Peyer's patch (tissue), 4 donors: ENCODE measurements around the gene AFMID. TPM values are rescaled to one million over a fixed set of nuclear protein-coding genes. Genes with fewer than 3 reads are reported as not detected.
"Not testable (repeated sequence)": the region's sequence is repeated elsewhere in the genome, so short reads cannot be mapped to it uniquely, and the experiment has no call there.

Experiments used
- DNase-seq, 3 donors: peaks; one replicate each; pipeline ENCODE4 v3.0.0-alpha.2; 2017 to 2019
- H3K27ac ChIP-seq, 4 donors: fragments of 200-600 bp; sonication (generic); one replicate each; pipeline ENCODE4 v1.5.1; 2016 to 2019
- H3K27me3 ChIP-seq, 2 donors: fragments of 200-600 bp; sonication (generic); one replicate each; pipeline ENCODE4 v1.5.1; 2019
- H3K36me3 ChIP-seq, 3 donors: fragments of 200-600 bp; sonication (generic); one replicate each; pipeline ENCODE4 v1.5.1; 2016 to 2019
- H3K4me1 ChIP-seq, 4 donors: fragments of 200-600 bp; sonication (generic); one replicate each; pipeline ENCODE4 v1.5.1; 2016 to 2019
- H3K4me3 ChIP-seq, 4 donors: fragments of 200-600 bp; sonication (generic); 1 replicate in 3 of 4; 2 replicates in 1 of 4; pipeline ENCODE4 v1.5.1; 2016 to 2019; ENCODE audit warnings: mild to moderate bottlenecking in 1 of 4
- H3K9me3 ChIP-seq, 4 donors: fragments of 200-600 bp; sonication (generic); one replicate each; pipeline ENCODE4 v1.5.1; 2016 to 2019; ENCODE audit warnings: mild to moderate bottlenecking in 1 of 4
- POLR2A ChIP-seq, 2 donors: fragments of 450-650 bp; IDR thresholded peaks; one replicate each; pipeline ENCODE4 v1.5.1; 2017; ENCODE audit warnings: antibody characterized with exemption in 2 of 2, mild to moderate bottlenecking in 2 of 2, moderate library complexity in 2 of 2
- total RNA-seq, 4 donors: library from RNA; depleted of rRNA; stranded (reverse); fragments of >200 nt; gene quantifications; one replicate each; pipeline ENCODE4 v1.1.0, GENCODE V29; 2016
- TF ChIP-seq, protein P1 (sequence below), 6 experiments: fragments of 450-650 bp in 4 of 6; fragments of 200-600 bp in 2 of 6; sonication (generic) in 1 of 6; IDR thresholded peaks; one replicate each; pipeline ENCODE4 v1.5.1; 2017 to 2019; ENCODE audit warnings: antibody characterized with exemption in 6 of 6, mild to moderate bottlenecking in 3 of 6, moderate library complexity in 1 of 6

Gene AFMID, protein sequence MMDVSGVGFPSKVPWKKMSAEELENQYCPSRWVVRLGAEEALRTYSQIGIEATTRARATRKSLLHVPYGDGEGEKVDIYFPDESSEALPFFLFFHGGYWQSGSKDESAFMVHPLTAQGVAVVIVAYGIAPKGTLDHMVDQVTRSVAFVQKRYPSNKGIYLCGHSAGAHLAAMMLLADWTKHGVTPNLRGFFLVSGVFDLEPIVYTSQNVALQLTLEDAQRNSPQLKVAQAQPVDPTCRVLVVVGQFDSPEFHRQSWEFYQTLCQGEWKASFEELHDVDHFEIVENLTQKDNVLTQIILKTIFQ
- total RNA-seq: 10 to 100 TPM; 28.2 to 98.2 (median 51.7) TPM

DNA sequence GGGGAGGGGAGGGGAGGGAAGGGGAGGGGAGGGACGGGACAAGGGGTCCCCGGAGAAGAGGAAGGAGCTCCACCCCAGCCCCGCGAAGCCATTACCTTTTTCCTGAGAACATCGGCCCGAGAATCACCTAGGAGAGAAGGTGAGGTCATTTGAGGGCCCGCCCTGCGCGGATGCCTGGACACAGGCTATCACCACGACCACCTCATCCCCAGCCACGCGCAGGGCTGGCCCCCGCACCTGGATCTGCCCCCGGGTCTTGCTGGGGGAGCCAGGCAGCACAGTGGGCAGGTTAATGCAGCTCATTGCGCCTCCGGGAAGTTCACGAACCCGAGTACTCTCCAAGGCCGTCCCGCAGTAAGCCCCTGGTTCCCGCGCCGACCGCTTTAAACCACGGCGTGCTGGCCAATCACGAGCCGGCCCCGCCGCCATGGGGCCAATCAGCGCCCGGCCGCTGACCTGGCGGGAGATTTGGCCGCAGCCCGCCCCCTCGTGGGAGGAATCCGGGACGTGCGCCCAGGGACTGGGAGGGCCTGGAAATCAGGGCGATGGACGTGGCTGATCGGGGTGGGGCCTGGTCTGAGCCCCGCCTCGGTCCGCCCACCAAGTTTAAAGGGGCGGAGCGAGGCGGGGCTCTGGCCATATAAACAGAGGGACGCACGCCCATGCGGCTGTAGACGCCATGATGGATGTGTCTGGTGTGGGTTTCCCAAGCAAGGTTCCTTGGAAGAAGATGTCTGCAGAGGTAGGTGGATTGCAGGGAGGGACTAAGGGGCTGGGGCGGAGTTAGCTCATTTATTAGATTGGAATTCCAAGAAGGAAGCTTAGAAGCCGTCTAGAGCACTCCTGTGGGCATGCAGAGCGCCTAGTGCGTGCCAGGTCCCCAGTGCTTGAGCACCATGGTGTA is at the start of gene AFMID, which contains the start of gene TK1:
Gene AFMID, plus strand, starts transcription at position 671 of the 904 bp plus-strand sequence. Its CDS starts 9 bp downstream, at position 680.
Gene TK1, minus strand, starts transcription at position 361 of the 904 bp plus-strand sequence. Its CDS starts 58 bp downstream, at position 303.
- Histone ChIP-seq H3K4me1 (peaks cover 0 to 40% (median 5%) of the 10 kb centered on the region in 4 donors), H3K36me3 (peaks cover 0 to 8% (median 0%) of the 10 kb centered on the region in 3 donors), H3K27ac (peak within 1 kb of the TSS; percentile 60 to 85 (median 78)), H3K27me3 (no peaks in the 10 kb centered on the region), H3K9me3 (no peaks in the 10 kb centered on the region), H3K4me3 (peak within 1 kb of the TSS; percentile 39 to 62 (median 49))
- TF ChIP-seq POLR2A (IDR thresholded peaks at IDR 0.05): peak; percentile 58 to 86
- TF ChIP-seq, protein P1, sequence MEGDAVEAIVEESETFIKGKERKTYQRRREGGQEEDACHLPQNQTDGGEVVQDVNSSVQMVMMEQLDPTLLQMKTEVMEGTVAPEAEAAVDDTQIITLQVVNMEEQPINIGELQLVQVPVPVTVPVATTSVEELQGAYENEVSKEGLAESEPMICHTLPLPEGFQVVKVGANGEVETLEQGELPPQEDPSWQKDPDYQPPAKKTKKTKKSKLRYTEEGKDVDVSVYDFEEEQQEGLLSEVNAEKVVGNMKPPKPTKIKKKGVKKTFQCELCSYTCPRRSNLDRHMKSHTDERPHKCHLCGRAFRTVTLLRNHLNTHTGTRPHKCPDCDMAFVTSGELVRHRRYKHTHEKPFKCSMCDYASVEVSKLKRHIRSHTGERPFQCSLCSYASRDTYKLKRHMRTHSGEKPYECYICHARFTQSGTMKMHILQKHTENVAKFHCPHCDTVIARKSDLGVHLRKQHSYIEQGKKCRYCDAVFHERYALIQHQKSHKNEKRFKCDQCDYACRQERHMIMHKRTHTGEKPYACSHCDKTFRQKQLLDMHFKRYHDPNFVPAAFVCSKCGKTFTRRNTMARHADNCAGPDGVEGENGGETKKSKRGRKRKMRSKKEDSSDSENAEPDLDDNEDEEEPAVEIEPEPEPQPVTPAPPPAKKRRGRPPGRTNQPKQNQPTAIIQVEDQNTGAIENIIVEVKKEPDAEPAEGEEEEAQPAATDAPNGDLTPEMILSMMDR (IDR thresholded peaks at IDR 0.05): peak; percentile 67 to 98 (median 89)
- peak; percentile 91 to 99 (median 97) for DNase-seq

DNA sequence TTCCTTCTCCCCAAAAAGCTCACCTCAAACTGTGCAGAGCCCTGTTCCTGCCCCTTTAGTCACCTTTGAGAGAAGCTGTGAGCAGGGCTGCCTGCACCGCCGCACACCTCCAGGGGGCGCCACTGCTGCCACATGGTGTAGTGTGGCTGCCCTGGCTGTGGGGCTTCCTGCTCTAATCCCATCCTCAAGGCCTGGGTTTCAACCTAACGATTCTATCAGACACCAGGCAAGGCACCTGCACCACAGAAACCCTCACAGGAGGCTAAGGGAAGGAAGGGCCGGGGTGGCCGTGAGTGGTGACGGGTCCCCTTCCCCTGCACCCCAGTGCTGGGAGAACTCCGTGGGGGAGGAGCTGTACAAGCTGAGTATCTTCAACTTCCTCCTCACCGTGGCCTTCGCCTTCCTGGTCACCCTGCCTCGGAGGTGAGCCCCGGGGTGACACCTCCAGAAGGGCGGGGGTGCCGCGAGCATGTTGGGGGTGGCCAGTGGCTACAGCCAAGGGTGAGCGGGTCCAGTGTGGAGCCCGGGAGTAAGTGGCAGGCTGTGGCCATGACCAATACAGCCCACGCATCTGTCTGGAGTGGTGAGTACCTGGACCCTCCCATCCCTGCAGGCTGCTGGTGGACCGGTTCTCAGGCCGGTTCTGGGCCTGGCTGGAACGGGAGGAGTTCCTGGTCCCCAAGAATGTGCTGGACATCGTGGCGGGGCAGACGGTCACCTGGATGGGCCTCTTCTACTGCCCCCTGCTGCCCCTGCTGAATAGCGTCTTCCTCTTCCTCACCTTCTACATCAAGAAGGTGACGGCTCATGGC is 49.6 kb upstream of the AFMID start:
- DNase-seq: peak in 2 of 3 donors; percentile 59 to 72
- Histone ChIP-seq H3K36me3 (no peaks in the 10 kb centered on the region), H3K4me1 (peaks cover 0 to 47% (median 37%) of the 10 kb centered on the region in 4 donors), H3K27me3 (no peaks in the 10 kb centered on the region), H3K4me3 (peak overlapping the region in 1 of 4 donors; percentile 20), H3K27ac (peak overlapping the region in 2 of 4 donors; percentile 6 to 75), H3K9me3 (no peaks in the 10 kb centered on the region)
- TF ChIP-seq, protein P1 (IDR thresholded peaks at IDR 0.05): peak in 5 of 6 experiments; percentile 23 to 49 (median 33)
- TF ChIP-seq POLR2A (IDR thresholded peaks at IDR 0.05): no peak

DNA sequence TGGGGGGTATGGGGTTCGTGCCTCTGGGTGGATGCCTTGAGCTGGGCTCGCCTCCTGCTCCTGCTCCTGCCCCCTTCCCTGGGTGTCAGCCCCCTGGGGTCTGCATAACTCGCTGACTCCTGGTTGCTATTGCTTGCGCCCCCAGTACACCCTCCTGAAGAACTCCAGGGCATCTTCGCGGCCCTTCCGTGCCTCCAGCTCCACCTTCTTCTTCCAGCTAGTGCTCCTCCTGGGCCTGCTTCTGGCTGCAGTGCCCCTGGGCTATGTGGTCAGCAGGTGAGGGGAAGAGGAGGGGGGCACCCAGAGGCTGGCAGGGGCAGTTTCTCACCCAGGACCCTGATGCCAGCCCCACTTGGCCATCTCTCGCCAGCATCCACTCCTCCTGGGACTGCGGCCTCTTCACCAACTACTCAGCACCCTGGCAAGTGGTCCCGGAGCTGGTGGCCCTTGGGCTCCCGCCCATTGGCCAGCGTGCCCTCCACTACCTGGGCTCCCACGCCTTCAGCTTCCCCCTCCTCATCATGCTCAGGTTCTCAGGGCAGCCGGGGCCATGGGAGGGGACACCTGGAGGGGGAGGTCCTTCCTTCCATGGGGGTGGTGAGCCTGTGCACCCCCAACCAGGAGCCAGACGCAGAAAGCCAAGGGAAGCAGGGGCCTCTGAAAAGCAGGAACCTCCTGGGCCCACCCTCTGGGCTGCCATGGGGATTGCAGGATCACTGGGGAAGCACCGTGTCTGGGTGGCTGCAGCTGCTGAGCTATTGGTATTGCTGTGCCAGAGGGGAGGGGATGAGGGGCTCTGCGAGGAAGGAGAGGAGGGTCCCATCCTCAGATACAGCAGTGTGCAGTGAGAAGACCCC is 48.7 kb upstream of the AFMID start:
- Histone ChIP-seq H3K27ac (peak overlapping the region in 1 of 4 donors; percentile 75), H3K4me1 (peaks cover 0 to 44% (median 33%) of the 10 kb centered on the region in 4 donors), H3K36me3 (no peaks in the 10 kb centered on the region), H3K9me3 (no peaks in the 10 kb centered on the region), H3K4me3 (no peak overlapping the region), H3K27me3 (no peaks in the 10 kb centered on the region)
- no peak for TF ChIP-seq POLR2A (IDR thresholded peaks at IDR 0.05)
- TF ChIP-seq, protein P1 (IDR thresholded peaks at IDR 0.05): no peak
- DNase-seq: peak in 1 of 3 donors; percentile 47

DNA sequence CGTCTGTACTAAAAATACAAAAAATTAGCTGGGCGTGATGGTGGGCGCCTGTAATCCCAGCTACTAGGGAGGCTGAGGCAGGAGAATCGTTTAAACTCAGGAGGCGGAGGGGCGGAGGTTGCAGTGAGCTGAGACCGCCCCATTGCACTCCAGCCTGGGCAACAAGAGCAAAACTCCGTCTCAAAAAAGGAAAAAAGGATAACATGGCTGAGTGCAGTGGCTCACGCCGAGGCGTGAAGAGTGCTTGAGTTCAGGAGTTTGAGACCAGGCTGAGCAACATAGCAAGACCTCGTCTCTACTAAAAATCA is 47.3 kb upstream of the AFMID start:
- Histone ChIP-seq H3K4me1 (peaks cover 9 to 48% (median 34%) of the 10 kb centered on the region in 4 donors), H3K27ac (peak overlapping the region in 3 of 4 donors; percentile 8 to 53 (median 52))
- not testable (repeated sequence) for H3K9me3 ChIP-seq, H3K4me3 ChIP-seq, H3K36me3 ChIP-seq, H3K27me3 ChIP-seq
- peak in 1 of 3 donors; percentile 70 for DNase-seq
